NCI-H748 (cell line): ENCODE results near the gene ZNF296.
A peak's percentile ranks its signal among the peaks of the same experiment; 100 is the strongest.

Source experiments
- DNase-seq: peaks from one replicate; lab custom pipeline; 2025; ENCODE audit not compliant: unreplicated experiment; lab: John Stamatoyannopoulos, UW

The ZNF296 gene

DNA sequence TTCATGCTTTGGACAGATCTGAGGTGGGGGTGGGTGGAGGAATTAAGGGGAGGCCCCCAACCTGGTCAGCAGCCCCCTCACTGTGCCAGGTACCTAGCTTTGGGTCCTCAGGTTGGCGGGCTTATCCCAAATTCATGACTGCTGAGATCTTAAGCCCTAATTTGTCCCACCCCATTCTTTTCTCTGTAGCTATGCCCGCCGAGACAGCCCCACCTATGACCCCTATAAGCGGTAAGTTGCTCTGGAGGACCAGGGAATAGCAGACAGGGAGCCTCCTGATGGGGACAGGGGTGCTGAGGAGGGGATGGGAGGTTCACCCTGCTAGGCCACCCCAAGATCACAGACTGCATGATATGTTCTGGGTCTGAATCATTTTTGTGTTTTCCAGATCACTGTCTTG, 14.3 kb downstream of the ZNF296 start:
- no peak for DNase-seq

DNA sequence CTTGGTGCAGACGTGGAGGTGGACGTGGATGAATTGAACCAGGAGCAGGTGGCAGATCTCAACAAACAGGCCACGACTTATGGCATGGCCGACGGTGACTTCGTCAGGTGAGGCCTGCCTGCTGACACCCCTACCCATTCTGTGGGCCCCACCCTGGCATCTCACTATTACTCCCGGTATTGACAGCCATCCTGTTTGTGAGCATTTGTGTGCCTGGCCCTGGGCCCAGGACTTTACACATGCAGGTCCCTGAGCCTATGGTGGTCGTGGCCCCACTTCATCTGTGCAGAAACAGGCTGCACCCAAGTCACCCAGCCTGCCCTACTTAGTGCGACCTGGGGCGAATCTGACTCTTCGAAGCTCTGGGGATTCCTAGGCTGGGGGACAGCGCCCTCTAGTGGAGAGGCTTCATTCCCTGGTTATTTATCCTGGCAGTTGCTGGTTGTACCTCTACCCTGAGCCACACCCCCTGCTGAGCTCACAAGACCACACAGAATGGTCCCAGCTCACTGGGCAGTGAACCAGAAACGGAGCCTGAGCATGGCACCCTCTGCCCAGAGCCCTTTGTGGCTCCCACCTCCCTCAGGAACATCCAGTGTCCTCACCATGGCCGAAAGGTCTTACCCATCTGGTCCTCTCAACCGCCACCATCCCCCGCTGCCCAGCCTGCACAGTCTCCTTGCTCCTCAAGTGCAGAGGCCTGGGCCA, 16.9 kb downstream of the ZNF296 start:
- peak; percentile 64 for DNase-seq

DNA sequence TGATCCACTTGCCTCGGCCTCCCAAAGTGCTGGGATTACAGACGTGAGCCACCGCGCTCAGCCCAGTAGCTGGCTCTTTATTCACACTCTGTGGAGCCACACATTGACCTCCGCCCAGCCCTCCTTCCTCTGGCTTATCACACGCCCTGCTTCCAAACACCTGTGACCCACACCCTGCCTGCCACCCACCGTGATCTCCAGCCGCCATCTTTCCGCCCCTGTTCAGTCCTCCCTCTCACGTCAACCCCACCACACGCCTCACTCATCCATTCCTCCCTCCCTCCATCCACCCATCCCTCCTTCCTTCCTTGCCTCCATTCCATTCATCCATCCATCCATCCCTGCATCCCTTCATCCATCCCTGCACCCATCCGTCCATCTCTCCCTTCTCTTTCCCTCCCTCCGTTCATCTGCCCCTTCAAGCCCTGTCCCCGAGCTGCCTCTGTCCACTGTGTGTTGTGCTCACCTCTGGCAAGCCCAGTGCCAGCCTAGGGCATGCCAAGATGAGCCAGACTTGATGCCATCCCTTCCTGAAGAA, 17.6 kb downstream of the ZNF296 start:
- DNase-seq, result no peak

DNA sequence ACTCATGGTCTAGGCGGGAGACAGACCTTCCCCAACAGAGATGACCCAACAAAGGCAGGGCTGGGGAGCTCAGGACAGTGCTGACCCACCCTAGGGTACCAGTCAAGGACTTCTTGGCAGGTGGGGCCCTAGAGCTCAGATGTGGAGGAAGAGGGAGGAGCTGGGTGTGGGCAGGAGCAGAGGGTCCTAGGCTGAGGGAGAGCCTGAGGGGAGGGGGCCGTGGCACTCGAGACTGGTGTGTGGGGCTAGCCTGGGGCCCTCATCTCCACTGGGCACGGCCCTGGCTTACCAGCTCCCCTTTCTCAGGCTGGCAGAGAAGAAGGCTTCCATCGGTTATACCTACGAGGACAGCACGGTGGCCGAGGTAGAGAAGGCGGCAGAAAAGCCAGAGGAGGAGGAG, 18.8 kb downstream of the ZNF296 start:
- DNase-seq, result no peak

DNA sequence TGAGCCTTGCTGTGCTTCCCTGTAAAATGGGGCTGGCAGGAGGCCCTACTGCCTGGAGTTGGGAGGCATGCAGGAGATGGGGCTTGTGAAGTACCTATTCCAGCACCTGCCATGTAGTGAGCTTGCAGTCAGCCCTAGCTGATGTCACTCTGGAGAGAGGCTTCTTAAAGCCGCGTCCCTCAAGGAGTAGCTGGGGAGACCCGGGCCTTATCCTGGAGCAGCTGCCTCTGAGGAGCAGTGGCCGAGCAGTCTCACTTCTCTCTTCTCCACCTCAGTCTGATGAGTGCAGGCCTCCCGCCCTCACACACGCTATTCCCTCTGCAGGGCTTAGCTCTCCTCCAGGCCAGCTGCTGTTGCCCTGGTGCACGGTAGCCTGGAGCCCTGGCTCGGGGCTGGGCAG, 19.4 kb downstream of the ZNF296 start:
- DNase-seq, result no peak

DNA sequence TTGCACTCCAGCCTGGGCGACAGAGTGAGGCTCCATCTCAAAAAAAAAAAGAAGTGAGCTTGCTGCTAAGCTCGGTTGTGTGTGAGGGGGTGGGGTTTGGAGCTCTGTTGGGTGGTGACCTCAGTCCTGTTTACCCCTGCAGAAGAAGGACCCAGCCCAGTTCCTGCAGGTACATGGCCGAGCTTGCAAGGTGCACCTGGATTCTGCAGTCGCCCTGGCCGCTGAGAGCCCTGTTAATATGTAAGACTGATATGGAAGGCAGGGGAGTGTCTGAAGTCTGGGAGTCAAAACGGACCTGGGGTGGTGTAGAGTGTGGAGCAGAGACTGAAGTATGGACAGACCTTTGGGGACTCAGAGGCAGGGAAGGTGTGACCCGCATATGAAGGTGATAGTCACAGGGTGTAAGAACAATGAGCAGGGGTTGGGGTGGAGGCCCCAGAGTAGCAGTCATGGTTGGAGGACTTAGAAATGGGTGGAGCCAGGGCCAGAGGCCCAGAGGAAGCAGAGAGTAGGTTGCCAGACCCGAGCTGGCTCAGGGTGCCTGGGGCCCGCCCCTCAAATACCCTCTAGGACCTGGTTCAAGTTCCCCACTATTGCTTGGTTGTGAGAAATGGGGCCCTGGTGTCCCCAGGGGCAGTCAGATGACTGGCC, 24.2 kb downstream of the ZNF296 start:
- DNase-seq, result no peak

DNA sequence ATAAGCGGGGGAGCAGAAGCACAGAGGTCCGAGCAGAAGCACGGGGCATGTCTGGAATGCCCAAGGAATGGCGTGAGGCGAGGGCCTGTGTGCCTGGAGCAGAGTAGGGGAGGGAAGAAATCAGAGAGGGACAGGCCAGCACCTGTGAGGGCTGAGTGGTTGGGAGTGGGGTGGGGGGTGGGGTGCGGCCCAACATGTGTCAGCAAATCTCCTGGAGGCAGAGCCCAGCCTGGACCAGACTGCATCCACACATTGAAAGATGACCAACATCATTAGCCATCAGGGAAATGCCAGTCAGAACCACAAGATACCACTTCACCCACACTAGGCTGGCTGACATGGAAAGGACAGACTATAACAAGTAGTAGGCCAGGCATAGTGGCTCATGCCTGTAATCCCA, 26.2 kb downstream of the ZNF296 start:
- DNase-seq, result no peak

DNA sequence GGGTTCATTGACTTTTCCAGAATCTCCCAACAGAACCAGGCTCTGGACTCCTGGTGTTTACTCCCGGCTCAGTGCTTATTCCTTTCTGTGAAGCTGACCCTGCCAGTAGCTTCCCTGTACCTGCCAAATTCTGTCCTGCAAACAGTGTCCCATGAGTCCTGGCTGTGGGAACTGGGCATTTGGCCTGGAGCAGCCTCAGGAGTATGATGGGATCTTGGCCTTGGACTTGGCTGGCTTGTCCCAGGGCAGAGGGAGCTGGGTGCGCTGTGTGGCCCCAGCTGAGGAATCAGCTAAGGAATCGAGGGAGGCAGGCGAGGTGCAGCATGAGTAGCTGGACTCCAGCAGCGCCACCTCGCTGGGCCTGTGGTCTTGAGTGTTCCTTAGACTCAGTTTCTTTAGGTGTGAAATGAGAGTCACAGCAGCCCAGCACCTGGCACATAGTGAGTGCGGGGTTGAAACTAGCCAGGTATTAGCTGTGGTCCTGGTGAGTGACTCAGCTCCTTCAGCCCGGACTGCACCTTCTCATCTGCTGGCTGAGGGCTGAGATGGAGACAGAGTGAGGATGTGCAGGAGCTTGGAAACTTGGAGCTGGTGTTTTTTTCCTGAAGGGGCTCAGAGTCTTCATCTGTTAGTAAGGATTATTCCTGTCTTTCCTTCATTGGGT, 27.1 kb downstream of the ZNF296 start:
- no peak for DNase-seq

DNA sequence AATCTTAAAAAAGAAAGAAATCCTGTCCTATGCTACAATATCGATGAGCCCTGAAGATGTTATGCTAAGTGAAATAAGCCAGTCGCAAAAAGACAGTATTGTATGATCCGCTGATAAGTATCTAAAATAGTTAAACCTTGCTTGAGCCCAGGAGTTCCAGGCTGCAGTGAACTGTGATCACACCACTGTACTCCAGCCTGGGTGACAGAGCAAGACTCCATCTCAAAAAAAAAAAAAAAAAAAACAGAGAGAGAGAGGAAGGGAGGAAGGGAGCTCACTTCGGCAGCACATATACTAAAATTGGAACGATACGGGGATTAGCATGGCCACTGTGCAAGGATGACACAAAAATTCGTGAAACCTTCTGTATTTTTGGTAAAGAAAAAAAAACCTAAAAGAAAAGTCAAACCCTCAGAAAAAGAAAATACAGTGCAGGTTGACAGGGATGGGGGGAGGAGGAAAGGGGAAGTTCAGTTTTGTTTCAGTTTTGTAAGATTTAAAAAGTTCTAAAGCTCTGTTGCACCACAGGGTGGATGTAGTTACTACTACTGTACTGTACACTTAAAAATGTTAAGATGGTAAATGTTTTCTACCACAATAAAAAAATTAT, 29.0 kb downstream of the ZNF296 start:
- no peak for DNase-seq

DNA sequence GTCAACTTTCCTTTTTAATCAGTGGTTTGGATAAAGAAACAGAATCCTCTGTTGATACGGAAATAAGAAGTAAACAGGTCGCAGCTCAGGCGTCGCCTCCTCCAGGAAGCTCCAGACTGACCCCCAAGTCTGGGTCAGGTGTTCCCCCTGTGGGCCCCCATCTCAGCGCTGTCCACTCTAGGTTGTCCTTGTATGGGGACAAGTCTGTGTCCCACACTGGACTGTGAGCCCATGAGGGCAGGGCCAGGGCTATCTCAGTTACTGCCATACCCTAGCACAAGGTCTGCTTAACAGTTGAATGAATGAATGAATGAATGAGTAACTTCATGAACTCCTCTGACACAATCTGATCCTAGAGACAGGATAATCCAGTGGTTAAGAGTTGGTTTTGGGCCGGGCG, 29.9 kb downstream of the ZNF296 start:
- DNase-seq, result no peak

DNA sequence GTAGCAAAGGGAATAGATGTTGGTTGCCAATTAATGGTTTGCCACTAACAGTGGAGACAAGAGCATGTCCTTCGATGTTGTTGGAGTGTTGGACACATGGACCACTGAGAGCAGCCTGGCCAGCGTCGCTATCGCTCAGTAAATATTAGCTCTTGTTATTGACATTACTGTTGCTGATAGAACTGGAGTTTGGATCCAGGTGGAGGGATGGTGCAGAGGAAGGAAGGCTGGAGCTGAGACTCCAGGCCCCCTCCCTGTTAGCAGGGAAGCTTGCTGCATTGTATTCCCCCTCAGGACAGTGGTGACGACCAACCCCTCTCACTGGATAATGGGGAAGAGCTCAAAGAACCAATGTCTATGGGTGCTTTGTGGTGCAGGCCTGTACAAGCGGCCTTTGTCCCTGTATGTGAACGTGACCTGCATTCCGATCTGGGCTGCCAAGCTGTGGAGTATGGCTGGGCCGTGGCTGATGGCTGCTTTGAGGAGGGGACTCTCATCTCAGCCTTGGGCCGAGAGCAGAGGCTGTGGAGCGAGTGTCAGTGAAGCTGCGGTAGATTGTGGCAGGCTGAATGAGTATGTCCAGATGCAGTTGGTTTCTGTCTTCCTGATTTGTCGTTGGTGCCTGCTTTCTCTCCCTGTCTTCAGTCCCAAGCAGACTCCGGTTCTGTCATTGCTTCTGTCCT, 30.5 kb downstream of the ZNF296 start:
- DNase-seq, result no peak

DNA sequence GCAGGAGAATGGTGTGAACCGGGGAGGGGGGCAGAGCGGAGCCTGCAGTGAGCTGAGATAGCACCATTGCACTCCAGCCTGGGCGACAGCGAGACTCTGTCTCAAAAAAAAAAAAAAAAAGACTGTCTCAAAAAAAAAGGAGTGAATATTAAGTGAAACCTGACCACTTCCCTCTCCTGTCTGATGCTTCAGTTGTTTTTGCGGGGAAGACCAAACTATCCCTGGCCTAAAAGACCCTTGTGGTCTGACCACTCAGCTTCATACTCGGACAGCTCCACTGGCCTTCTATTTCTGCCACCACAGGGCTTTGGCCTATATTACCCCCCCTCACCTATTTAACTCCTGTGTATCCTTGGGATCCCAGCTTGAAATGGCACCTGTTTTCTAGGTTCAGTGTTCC, 35.2 kb downstream of the ZNF296 start:
- no peak for DNase-seq

DNA sequence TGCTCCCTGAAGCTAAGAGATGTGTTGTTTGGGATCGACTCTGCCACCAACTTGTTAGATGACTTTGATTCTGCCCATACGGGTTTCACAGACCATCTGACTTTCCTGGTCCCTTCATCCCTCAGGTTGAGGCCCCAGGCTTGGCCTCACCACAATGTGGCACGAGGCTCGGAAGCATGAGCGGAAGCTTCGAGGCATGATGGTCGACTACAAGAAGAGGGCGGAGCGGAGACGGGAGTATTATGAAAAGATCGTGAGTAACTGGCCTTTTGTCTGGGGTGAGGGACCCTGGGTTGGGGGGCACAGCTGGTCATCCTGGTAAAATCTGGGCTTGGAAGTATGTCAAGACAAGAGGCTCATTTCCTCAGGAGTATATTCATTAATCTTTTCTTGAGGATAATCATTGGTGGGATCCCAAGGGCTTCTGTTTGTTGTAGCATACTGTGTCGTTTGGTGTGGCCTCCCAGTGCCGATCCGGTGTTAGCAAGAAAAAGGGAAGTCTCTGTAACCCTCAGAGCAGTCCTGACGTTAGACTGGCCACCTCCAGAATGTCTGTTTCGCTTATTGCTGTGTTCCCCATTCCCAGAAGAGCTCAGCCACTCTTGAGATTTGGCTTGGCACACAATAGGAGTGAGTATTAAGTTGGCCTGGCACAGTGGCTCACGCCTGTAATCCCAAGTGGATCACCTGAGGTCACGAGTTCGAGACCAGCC, 36.1 kb downstream of the ZNF296 start:
- DNase-seq, result no peak

DNA sequence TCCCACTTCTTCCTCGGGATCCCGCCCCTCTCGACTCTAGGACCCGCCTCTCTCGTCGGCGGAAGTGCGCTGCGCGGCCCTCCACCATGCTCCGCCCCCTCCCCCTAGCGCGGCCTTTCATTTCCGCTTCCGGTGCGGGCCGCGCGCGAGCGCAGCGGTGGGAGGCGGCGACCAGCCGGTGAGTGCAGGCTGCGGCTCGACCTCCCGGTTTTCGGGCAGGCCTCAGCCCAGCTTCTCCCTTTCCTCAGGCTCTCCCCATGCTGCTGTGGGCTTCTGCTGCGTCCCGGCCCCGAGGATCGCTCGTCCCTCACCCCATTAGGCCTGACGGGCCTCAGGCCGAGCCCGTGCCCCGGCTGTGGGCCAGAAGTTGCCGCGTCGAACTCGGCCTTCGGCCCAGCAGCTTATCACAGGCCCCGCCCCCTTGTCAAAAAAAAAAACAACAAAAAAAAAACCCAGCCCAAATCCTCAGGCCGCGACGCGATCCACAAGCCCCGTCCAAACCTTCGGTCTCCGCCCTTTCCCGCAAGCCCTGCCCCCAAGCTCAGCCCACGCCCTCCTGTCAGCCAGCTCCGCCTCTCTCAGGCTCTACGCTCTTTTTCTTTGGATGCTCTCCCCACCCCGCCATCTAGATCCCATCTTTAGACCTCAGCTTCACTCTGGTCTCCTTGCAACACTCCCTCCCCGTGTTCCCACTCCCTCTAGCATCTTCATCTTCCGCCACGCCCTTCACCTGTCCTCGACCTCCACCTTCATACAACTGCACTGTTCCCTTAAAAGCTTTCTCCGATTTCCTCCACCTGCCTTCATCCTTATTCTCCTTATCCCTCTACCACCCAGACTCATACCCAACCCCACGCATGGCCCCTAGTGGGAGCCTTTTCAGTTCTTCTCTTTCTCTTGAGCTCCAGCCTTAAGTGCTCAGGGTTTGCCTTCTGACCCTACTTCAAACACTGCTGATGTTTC, 37.1 kb downstream of the ZNF296 start, which contains the start of gene CLASRP:
Gene CLASRP, plus strand, starts transcription at position 115 of the 963 bp plus-strand sequence. CDS start 1,168 bp downstream, outside the sequence.
- DNase-seq, result peak; percentile 92

DNA sequence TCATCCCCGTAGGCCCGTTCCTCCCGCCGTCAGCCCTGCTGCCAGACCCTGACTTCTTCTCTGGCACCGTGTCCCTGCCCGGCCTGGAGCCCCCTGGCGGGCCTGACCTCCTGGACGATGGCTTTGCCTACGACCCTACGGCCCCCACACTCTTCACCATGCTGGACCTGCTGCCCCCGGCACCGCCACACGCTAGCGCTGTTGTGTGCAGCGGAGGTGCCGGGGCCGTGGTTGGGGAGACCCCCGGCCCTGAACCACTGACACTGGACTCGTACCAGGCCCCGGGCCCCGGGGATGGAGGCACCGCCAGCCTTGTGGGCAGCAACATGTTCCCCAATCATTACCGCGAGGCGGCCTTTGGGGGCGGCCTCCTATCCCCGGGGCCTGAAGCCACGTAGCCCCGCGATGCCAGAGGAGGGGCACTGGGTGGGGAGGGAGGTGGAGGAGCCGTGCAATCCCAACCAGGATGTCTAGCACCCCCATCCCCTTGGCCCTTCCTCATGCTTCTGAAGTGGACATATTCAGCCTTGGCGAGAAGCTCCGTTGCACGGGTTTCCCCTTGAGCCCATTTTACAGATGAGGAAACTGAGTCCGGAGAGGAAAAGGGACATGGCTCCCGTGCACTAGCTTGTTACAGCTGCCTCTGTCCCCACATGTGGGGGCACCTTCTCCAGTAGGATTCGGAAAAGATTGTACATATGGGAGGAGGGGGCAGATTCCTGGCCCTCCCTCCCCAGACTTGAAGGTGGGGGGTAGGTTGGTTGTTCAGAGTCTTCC, 38.7 kb downstream of the ZNF296 start:
- no peak for DNase-seq

DNA sequence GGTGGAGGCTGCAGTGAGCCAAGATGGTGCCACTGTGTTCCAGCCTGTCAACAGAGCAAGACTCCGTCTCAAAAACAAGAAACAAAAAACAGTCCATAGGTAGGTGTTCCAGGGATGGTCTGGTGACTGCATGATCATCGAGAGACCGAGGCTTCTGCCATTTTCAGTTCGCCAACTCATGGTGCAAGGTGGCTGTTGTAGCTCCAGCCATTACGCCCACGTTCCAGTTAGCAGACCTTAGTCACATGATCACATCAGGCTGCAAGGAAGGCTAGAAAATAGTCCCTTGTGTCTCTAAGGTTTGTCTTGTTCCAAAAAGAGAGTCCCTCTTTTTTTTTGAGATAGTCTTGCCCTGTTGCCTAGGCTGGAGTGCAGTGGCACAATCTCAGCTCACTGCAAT, 40.5 kb downstream of the ZNF296 start:
- DNase-seq, result no peak

DNA sequence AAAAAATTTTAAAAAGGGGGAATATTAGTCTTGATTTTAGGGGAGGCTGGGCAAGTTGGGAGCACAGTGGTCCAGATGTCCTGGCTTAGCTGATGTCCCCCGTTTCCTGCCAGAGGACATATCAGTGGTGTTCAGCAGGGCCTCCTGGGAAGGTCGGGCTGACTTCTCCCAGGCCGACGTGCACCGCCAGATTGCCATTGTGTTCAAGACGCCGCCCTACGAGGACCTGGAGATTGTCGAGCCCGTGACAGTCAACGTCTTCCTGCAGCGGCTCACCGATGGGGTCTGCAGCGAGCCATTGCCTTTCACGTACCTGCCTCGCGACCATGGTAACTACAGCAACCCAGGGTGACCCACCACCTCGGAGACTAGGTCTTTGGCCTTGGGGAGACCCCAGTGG, 43.9 kb downstream of the ZNF296 start:
- DNase-seq, result no peak

DNA sequence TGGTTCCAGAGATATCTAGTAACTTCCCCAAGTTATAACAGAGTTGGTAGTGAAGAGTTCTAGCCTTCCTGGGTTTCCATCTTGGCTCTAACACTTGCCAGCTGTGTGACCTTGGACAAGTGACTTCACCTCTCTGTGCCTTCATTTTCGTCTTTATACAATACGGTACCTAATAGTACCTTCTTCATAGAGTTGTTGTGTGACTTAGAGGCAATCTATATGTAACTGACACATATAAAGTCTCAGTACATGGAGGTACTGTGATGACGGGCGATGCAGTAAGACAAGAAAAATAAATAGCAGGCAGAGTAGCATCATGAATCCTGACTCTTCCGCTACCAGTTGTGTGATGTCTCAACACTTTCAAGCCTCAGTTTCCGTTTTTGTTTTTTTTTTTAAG, 45.5 kb downstream of the ZNF296 start:
- DNase-seq, result no peak
